ENCODE results near the gene NCBP1. TPM values are rescaled to one million over a fixed set of nuclear protein-coding genes. Genes with fewer than 3 reads are reported as not detected.

The NCBP1 gene
- total RNA-seq, 1 donor from 2014 or later = 52.1 TPM

DNA sequence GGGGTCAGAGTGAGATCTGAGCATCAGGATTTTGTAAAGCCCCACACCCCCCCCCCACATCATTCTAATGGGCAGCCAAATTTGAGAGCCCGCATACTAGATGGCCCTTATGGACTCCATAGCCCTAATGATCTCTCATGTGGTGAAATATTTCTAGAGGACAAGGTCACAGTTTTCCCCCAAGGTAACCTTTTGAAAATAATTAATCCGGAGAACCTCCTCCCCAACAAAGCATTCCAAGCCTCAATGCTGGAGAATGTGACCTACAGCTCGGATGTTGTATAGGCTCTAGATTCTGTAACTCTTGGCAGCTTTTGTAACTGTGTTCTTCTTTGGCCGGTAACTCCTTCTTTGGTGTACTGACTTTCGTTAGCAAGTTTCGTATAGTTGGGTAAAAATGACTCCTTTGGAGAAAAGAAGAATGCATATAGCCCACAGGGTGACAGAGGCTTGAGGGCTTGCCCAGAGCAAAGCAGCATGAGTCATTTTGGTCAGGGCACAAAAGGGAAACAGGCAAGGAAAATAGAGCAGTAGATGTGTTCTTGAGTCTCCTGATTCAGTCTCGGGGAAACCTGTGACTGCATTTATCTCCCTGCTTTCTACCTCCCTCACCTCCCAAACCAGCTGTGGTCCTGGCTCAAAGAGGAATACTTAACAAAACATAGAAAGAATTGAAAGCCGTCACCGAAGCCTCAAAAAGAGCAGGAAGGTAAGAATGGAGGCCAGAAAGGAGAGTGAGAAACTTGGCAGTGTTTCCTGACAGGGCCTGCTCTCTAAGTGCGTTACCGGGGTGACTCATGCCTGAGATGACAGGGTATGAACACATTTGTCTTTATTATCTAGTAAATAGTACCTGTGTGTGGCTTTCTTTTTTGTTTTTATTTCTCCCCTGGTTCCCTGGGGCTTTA lies 70.1 kb downstream of the NCBP1 start:
- TF ChIP-seq, protein P1, sequence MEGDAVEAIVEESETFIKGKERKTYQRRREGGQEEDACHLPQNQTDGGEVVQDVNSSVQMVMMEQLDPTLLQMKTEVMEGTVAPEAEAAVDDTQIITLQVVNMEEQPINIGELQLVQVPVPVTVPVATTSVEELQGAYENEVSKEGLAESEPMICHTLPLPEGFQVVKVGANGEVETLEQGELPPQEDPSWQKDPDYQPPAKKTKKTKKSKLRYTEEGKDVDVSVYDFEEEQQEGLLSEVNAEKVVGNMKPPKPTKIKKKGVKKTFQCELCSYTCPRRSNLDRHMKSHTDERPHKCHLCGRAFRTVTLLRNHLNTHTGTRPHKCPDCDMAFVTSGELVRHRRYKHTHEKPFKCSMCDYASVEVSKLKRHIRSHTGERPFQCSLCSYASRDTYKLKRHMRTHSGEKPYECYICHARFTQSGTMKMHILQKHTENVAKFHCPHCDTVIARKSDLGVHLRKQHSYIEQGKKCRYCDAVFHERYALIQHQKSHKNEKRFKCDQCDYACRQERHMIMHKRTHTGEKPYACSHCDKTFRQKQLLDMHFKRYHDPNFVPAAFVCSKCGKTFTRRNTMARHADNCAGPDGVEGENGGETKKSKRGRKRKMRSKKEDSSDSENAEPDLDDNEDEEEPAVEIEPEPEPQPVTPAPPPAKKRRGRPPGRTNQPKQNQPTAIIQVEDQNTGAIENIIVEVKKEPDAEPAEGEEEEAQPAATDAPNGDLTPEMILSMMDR (IDR thresholded peaks at IDR 0.05; ENCODE audit: partially characterized antibody, unreplicated experiment) = no peak

DNA sequence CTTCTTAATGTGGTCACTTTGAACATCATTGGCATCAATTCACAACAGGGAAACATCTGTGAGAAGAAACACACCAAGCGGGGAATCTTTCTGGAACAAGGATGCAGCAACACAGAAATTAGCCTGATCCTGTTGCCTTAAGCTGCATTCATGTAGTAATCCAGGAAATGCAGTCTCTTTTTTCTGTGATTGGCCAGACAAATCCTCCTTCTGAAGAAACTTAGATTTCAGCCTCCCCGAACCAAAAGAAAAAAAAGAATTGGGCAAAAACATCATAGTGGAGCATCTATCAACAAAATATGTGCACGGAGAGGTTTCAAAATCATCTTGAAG lies 70.7 kb downstream of the NCBP1 start:
- TF ChIP-seq, protein P1 (IDR thresholded peaks at IDR 0.05; ENCODE audit: partially characterized antibody, unreplicated experiment) = no peak
- Mint-ChIP-seq H3K36me3 (ENCODE audit: unreplicated experiment) (no peaks in the 10 kb centered on the region), H3K4me1 (ENCODE audit: low read depth, unreplicated experiment) (no peaks in the 10 kb centered on the region), H3K4me3 (ENCODE audit: unreplicated experiment) (no peak overlapping the region), H3K27me3 (ENCODE audit: unreplicated experiment) (peaks cover 7% of the 10 kb centered on the region), H3K27ac (ENCODE audit: unreplicated experiment) (no peak overlapping the region), H3K9me3 (ENCODE audit: unreplicated experiment) (peaks cover 2% of the 10 kb centered on the region)
- DNase-seq = no peak

More for the DNA sequence above, 70.1 kb downstream of the NCBP1 start:
- Mint-ChIP-seq H3K9me3 (ENCODE audit: unreplicated experiment) (peaks cover 2% of the 10 kb centered on the region), H3K27me3 (ENCODE audit: unreplicated experiment) (peaks cover 7% of the 10 kb centered on the region), H3K36me3 (ENCODE audit: unreplicated experiment) (no peaks in the 10 kb centered on the region), H3K27ac (ENCODE audit: unreplicated experiment) (no peak overlapping the region), H3K4me3 (ENCODE audit: unreplicated experiment) (no peak overlapping the region), H3K4me1 (ENCODE audit: low read depth, unreplicated experiment) (no peaks in the 10 kb centered on the region)
- DNase-seq = no peak

DNA sequence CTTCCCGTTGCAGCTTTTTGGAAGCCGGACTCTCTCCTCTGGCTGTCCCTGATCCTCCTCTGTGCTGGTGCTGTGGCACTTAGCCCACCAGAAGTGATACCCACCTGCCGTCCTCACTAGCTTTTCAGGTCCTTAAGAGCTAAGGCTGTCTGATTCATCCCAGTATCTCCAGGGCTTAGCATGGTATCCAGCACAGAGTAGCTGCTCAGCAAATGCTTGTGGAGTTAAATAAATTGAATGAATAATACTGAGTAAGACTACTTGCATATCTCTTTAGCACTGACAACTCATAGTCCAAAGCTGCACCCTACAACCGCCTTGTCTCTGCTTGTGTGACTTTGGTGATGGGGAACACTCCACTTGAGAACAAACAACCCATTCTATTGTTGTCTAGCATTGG lies 71.2 kb downstream of the NCBP1 start:
- Mint-ChIP-seq H3K4me3 (ENCODE audit: unreplicated experiment) (no peak overlapping the region), H3K36me3 (ENCODE audit: unreplicated experiment) (no peaks in the 10 kb centered on the region), H3K27me3 (ENCODE audit: unreplicated experiment) (peaks cover 7% of the 10 kb centered on the region), H3K4me1 (ENCODE audit: low read depth, unreplicated experiment) (no peaks in the 10 kb centered on the region), H3K9me3 (ENCODE audit: unreplicated experiment) (peaks cover 2% of the 10 kb centered on the region), H3K27ac (ENCODE audit: unreplicated experiment) (no peak overlapping the region)
- no peak for DNase-seq
- TF ChIP-seq, protein P1 (IDR thresholded peaks at IDR 0.05; ENCODE audit: partially characterized antibody, unreplicated experiment) = no peak

DNA sequence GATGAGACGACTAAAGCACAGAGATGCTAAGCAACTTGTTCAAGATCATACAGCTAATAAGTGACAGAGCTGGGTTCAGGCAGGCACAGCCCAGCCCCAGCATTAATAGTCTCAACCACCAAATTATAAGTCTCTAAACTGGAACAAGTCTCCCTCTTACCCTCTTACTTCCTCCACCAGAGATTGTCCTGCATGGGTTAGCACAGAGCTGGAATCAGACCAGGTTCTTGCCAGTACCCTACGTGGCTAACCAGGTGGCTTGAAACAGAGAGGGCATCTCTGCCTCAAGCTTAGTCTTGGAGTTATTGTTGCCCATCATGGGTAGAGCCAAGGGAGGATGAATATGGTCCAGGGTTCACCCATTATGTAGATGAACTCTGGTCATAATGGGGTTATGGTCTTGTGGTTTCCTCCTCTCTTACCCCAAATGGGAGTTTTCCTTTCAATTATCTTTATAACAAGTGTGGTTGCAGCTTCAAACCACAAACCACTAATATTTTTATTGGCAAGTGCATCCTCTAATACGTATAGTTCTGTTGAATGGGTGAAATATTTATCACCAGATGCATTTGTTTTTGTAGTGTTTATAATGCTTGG lies 71.8 kb downstream of the NCBP1 start:
- H3K9me3 Mint-ChIP-seq (ENCODE audit: unreplicated experiment) = peaks cover 2% of the 10 kb centered on the region
- peaks cover 7% of the 10 kb centered on the region for H3K27me3 Mint-ChIP-seq (ENCODE audit: unreplicated experiment)
- TF ChIP-seq, protein P1 (IDR thresholded peaks at IDR 0.05; ENCODE audit: partially characterized antibody, unreplicated experiment) = no peak
- H3K36me3 Mint-ChIP-seq (ENCODE audit: unreplicated experiment) = no peaks in the 10 kb centered on the region
- no peak for DNase-seq
- no peaks in the 10 kb centered on the region for H3K4me1 Mint-ChIP-seq (ENCODE audit: low read depth, unreplicated experiment)
- no peak overlapping the region for H3K4me3 Mint-ChIP-seq (ENCODE audit: unreplicated experiment)
- H3K27ac Mint-ChIP-seq (ENCODE audit: unreplicated experiment) = no peak overlapping the region

DNA sequence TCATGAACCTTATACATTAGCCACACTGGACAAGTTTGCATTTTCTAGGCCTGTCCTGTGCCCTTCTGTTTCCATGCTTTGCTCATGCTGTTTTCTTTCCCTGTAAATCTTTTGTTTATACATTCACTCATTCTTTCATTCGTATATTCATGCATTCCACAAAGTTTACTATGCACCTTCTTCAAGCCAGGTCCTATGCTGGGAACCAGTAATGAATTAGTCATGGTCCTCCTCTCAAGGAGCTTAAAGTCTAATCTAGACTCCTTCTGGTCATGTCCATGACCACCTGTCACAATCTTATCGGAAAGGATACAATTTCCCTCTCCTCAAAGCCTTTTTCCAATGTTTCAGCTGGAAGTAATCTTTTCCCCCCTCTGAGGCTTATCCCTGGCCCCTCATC lies 72.6 kb downstream of the NCBP1 start:
- TF ChIP-seq, protein P1 (IDR thresholded peaks at IDR 0.05; ENCODE audit: partially characterized antibody, unreplicated experiment) = no peak
- Mint-ChIP-seq H3K27me3 (ENCODE audit: unreplicated experiment) (peaks cover 6% of the 10 kb centered on the region), H3K36me3 (ENCODE audit: unreplicated experiment) (no peaks in the 10 kb centered on the region), H3K4me3 (ENCODE audit: unreplicated experiment) (no peak overlapping the region), H3K27ac (ENCODE audit: unreplicated experiment) (no peak overlapping the region), H3K9me3 (ENCODE audit: unreplicated experiment) (peaks cover 3% of the 10 kb centered on the region), H3K4me1 (ENCODE audit: low read depth, unreplicated experiment) (no peaks in the 10 kb centered on the region)
- DNase-seq = no peak

All from glutamatergic neuron (in vitro differentiated cells).